Nephron (organoid): Measurements from ENCODE around the gene PTPRE.

ENCODE experiments used
- H3K27ac Mint-ChIP-seq, 3 experiments: 2 replicates each; pipeline ENCODE4 v1.8.0; 2020; ENCODE audit warnings: mixed read lengths in 3 of 3, mild to moderate bottlenecking in 2 of 3, moderate library complexity in 1 of 3
- H3K27me3 Mint-ChIP-seq: 2 replicates; pipeline ENCODE4 v1.8.0; 2021; ENCODE audit warnings: low read depth, mild to moderate bottlenecking, moderate library complexity, mixed read lengths
- H3K36me3 Mint-ChIP-seq: 2 replicates; pipeline ENCODE4 v1.8.0; 2020; ENCODE audit warnings: low read depth, mixed read lengths
- H3K4me1 Mint-ChIP-seq: 2 replicates; pipeline ENCODE4 v1.8.0; 2020; ENCODE audit warnings: mixed read lengths
- H3K4me3 Mint-ChIP-seq, 3 experiments: 2 replicates each; pipeline ENCODE4 v1.8.0; 2020; ENCODE audit warnings: mild to moderate bottlenecking in 3 of 3, mixed read lengths in 3 of 3, moderate library complexity in 2 of 3
- H3K9me3 Mint-ChIP-seq: 2 replicates; pipeline ENCODE4 v1.8.0; 2020; ENCODE audit warnings: mixed read lengths
- TF ChIP-seq, protein P1 (sequence below), 3 experiments: fragments of 200-600 bp; sonication (generic); IDR thresholded peaks; one replicate each; pipeline ENCODE4 v1.5.0; 2021; ENCODE audit warnings: antibody characterized with exemption in 3 of 3; ENCODE audit not compliant: unreplicated experiment in 3 of 3

The PTPRE gene

DNA sequence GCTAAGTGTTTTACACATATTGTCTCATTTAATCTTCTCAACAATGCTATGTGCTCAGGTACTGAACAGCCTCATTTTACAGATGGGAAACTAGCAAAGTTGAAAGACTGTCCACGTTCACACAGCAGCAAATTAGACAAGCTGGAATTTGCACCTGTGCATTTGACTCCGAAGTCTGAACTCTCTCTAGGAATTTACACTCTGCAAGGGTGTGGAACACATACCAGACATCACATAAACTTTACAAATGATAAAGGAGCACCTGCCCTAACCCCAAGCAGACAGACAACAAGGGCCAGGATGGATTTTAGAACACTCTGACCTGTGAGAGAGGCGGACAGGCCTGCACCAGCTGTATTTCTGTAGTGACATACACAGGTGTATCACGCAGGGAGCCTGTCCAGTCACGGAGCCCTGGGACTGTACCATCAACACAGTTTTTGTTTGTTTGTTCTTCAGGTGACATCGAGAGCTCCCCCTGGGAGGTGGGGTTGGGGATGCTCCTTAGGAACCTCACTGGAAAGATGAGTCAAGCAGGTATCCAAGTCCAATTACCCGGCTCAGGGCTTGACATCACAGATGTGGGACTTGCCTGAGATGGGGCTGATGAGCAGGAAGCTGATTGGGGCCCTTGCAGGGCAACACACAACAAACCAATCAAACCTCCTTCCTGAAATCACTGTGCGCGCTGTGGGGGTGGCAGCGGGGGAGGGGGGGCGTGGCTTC lies 188.3 kb downstream of the PTPRE start:
- Mint-ChIP-seq H3K4me1 (no peaks in the 10 kb centered on the region), H3K27ac (no peak overlapping the region), H3K36me3 (peaks cover 28% of the 10 kb centered on the region), H3K4me3 (no peak overlapping the region), H3K27me3 (peaks cover 6% of the 10 kb centered on the region), H3K9me3 (no peaks in the 10 kb centered on the region)
- TF ChIP-seq, protein P1, sequence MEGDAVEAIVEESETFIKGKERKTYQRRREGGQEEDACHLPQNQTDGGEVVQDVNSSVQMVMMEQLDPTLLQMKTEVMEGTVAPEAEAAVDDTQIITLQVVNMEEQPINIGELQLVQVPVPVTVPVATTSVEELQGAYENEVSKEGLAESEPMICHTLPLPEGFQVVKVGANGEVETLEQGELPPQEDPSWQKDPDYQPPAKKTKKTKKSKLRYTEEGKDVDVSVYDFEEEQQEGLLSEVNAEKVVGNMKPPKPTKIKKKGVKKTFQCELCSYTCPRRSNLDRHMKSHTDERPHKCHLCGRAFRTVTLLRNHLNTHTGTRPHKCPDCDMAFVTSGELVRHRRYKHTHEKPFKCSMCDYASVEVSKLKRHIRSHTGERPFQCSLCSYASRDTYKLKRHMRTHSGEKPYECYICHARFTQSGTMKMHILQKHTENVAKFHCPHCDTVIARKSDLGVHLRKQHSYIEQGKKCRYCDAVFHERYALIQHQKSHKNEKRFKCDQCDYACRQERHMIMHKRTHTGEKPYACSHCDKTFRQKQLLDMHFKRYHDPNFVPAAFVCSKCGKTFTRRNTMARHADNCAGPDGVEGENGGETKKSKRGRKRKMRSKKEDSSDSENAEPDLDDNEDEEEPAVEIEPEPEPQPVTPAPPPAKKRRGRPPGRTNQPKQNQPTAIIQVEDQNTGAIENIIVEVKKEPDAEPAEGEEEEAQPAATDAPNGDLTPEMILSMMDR (IDR thresholded peaks at IDR 0.05; ENCODE audit: unreplicated experiment in 3 of 3), result no peak

DNA sequence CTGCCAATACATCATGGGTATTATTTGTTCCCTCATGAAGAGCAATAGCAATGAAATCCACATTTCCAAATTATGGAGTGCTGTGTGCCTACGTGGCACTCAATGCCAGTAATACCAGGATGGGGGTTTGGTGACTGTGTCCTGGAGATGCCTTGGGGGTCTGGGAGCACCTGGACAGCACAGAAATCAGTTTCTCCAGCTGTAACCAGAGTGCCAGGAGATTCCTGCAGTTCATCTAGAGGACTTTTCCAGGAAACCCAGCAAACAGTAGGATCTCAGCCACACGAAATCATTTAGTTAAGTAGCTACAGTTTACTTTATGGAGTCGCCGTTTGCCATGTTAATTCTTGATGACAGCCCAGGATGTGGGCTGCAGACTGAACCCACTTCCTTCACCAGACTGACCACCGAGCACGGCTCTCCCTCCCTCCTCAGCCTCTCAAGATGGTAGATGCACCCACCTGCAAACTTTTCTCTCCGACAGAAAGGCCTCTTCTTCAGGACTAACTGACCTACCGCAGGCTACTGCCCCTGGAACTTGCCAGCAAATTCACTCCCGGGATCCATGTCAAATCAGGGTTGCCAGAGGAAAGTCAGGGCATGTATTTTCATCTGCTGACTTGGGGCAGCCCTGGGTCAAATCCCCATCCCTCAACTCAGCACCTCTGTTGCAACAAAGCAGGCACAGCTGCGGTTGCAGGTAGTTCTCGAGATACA lies 189.0 kb downstream of the PTPRE start:
- Mint-ChIP-seq H3K36me3 (peaks cover 28% of the 10 kb centered on the region), H3K27ac (no peak overlapping the region), H3K4me1 (no peaks in the 10 kb centered on the region), H3K27me3 (no peaks in the 10 kb centered on the region), H3K9me3 (no peaks in the 10 kb centered on the region), H3K4me3 (no peak overlapping the region)
- TF ChIP-seq, protein P1 (IDR thresholded peaks at IDR 0.05; ENCODE audit: unreplicated experiment in 3 of 3), result no peak

DNA sequence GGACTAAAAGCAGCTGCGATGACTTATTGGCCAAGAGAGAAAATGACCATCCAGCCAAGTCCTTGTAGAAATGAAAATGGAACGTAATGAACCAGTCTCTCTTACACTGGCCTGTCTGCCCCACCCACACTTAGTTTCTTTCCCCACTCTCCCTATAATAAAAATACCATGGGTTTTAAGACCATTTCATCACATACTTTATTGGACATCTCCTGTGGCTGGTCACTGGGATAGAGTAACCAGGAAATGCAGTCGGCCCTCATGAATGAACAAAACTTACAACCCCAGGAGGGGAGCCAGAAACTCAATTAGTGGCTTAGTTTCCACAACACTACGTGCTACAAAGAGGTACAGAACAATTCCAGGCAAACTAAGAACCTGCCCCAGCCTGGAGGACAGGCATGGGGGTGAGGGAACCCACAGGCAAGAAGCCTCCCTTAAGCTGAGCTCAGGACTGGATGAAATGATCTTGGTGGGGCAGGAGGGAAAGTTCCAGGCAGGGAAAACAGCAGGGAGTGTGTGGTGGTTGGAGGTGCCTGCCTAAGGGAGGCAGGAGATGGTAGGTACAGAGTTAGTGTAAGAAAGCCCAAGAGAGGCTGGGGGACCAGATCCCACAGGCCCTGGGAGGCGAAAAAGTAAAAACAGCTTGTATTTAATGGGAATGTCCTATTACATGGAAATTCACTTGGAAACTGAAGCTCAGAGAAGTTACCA lies 189.7 kb downstream of the PTPRE start:
- TF ChIP-seq, protein P1 (IDR thresholded peaks at IDR 0.05; ENCODE audit: unreplicated experiment in 3 of 3), result no peak
- no peaks in the 10 kb centered on the region for H3K9me3 Mint-ChIP-seq
- H3K27ac Mint-ChIP-seq, result no peak overlapping the region
- H3K36me3 Mint-ChIP-seq, result peaks cover 33% of the 10 kb centered on the region
- no peaks in the 10 kb centered on the region for H3K4me1 Mint-ChIP-seq
- no peaks in the 10 kb centered on the region for H3K27me3 Mint-ChIP-seq
- no peak overlapping the region for H3K4me3 Mint-ChIP-seq

DNA sequence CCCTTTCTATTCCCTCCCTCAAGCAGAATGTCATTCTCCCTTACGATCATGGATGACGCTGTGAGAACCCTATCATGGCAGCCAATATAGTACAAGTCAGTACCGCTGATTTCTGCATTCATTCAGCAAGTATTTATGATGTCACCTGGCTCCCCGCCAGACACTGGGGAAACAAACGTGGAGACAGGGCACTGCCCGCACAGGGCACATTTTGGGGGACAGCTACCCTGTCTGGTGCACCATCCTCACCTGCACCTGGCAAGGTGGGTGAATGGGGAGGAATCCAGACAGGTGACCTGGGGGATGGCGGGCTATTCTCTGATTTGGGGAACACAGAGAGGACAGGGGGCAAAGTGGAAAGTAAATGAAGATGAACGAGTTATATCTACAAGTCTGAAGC lies 190.9 kb downstream of the PTPRE start:
- Mint-ChIP-seq H3K27ac (no peak overlapping the region), H3K4me1 (no peaks in the 10 kb centered on the region), H3K9me3 (no peaks in the 10 kb centered on the region)

DNA sequence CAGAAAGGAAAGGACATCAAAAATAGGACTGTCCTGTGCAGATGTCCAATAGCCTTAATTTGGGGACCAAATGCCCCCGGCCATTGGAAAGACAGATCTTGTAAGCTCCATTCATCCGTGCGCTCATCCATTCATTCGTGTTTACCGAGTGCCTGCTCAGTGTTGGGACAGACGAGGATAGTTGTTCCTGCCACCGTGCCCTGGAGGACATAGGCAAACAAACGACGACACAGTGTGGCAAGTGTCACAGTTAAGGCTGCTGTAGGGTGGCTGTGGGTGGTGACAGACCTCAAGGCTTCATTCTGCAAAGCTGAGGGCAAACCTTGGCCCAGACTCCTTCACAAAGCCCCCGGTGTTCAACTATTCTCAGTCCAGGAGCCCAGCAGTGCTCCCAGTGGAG lies 191.7 kb downstream of the PTPRE start:
- Mint-ChIP-seq H3K27me3 (no peaks in the 10 kb centered on the region), H3K27ac (no peak overlapping the region), H3K9me3 (no peaks in the 10 kb centered on the region), H3K4me1 (no peaks in the 10 kb centered on the region), H3K4me3 (no peak overlapping the region), H3K36me3 (peaks cover 41% of the 10 kb centered on the region)
- TF ChIP-seq, protein P1 (IDR thresholded peaks at IDR 0.05; ENCODE audit: unreplicated experiment in 3 of 3), result no peak

More for the DNA sequence above, 190.9 kb downstream of the PTPRE start:
- Mint-ChIP-seq H3K36me3 (peaks cover 33% of the 10 kb centered on the region), H3K4me3 (no peak overlapping the region), H3K27me3 (no peaks in the 10 kb centered on the region)
- TF ChIP-seq, protein P1 (IDR thresholded peaks at IDR 0.05; ENCODE audit: unreplicated experiment in 3 of 3), result no peak
